Neural cell (in vitro differentiated cells): Measurements from ENCODE around the gene SPPL3. TPM values are rescaled to one million over a fixed set of nuclear protein-coding genes. Genes with fewer than 3 reads are reported as not detected.

Experiments
- H2AFZ ChIP-seq: fragments of 200-600, 300-800 bp; sonication (generic), shearing (Covaris generic); 2 replicates; pipeline ENCODE4 v1.6.0; 2014; ENCODE audit warnings: low read depth, mild to moderate bottlenecking, antibody characterized with exemption, low read length, moderate library complexity
- H3F3A ChIP-seq: fragments of 200-600 bp; shearing (Covaris generic); 2 replicates; pipeline ENCODE4 v1.6.1; 2016; ENCODE audit warnings: mild to moderate bottlenecking, moderate library complexity, mixed read lengths, antibody characterized with exemption, low read length; ENCODE audit not compliant: insufficient read depth, poor library complexity, severe bottlenecking
- H3K27ac ChIP-seq: fragments of 200-600, 300-800 bp; sonication (generic), shearing (Covaris generic); 2 replicates; pipeline ENCODE4 v1.5.1; 2014; ENCODE audit warnings: mild to moderate bottlenecking, low read length, moderate library complexity
- H3K27me3 ChIP-seq: fragments of 300-800, 200-600 bp; sonication (generic), shearing (Covaris generic); 2 replicates; pipeline ENCODE4 v1.6.0; 2014; ENCODE audit warnings: mild to moderate bottlenecking, low read depth, low read length, moderate library complexity; ENCODE audit not compliant: insufficient read depth
- H3K36me3 ChIP-seq: fragments of 300-800, 200-600 bp; sonication (generic), shearing (Covaris generic); 2 replicates; pipeline ENCODE4 v1.5.1; 2014; ENCODE audit warnings: mild to moderate bottlenecking, antibody characterized with exemption, low read length, moderate library complexity; ENCODE audit not compliant: insufficient read depth
- H3K4me2 ChIP-seq: fragments of 300-800, 200-600 bp; sonication (generic), shearing (Covaris generic); 2 replicates; pipeline ENCODE4 v1.6.0; 2014; ENCODE audit warnings: mild to moderate bottlenecking, low read length
- H3K4me3 ChIP-seq: fragments of 300-800, 200-600 bp; sonication (generic), shearing (Covaris generic); 2 replicates; pipeline ENCODE4 v1.5.1; 2014; ENCODE audit warnings: mild to moderate bottlenecking, low read length, moderate library complexity
- H3K79me2 ChIP-seq: fragments of 200-600 bp; shearing (Covaris generic); replicated peaks from 2 replicates; pipeline ENCODE4 v1.6.0; 2014; ENCODE audit warnings: mild to moderate bottlenecking, low read length, moderate library complexity; ENCODE audit not compliant: insufficient read depth
- H3K9ac ChIP-seq: fragments of 300-800, 200-600 bp; sonication (generic), shearing (Covaris generic); 2 replicates; pipeline ENCODE4 v1.6.1; 2016; ENCODE audit warnings: mild to moderate bottlenecking, low read length, mixed read lengths
- H3K9me2 ChIP-seq: fragments of 200-600 bp; shearing (Covaris generic); 2 replicates; pipeline ENCODE4 v1.6.1; 2016; ENCODE audit warnings: mild to moderate bottlenecking, low read length, mixed read lengths; ENCODE audit not compliant: insufficient read depth
- H3K9me3 ChIP-seq: fragments of 200-600, 300-800 bp; sonication (generic), shearing (Covaris generic); 2 replicates; pipeline ENCODE4 v1.6.1; 2016; ENCODE audit warnings: mild to moderate bottlenecking, mixed run types, low read length, moderate library complexity, mixed read lengths
- H4K20me1 ChIP-seq: fragments of 200-600 bp; shearing (Covaris generic); 2 replicates; pipeline ENCODE4 v1.6.1; 2016; ENCODE audit warnings: mild to moderate bottlenecking, mixed run types; ENCODE audit not compliant: insufficient read depth
- EP300 ChIP-seq: fragments of 450-650 bp; conservative IDR thresholded peaks from 2 replicates; pipeline ENCODE4 v1.6.1; 2014; ENCODE audit warnings: antibody characterized with exemption, mild to moderate bottlenecking, moderate library complexity; ENCODE audit not compliant: poor library complexity, severe bottlenecking
- EZH2 ChIP-seq: fragments of 200-600, 300-800 bp; shearing (Covaris generic), sonication (generic); IDR thresholded peaks from 2 replicates; pipeline ENCODE4 v1.6.1; 2014; ENCODE audit warnings: antibody characterized with exemption, low read length, borderline replicate concordance, mild to moderate bottlenecking; ENCODE audit not compliant: insufficient read depth, poor library complexity, severe bottlenecking
- MXI1 ChIP-seq: fragments of 450-650 bp; conservative IDR thresholded peaks from 2 replicates; pipeline ENCODE4 v1.6.1; 2014; ENCODE audit warnings: antibody characterized with exemption, mild to moderate bottlenecking; ENCODE audit not compliant: poor library complexity, severe bottlenecking
- POLR2AphosphoS5 ChIP-seq: IDR thresholded peaks from 2 replicates; pipeline ENCODE4 v1.6.1; 2012
- RAD21 ChIP-seq: fragments of 450-650 bp; conservative IDR thresholded peaks from 2 replicates; pipeline ENCODE4 v1.6.1; 2014; ENCODE audit warnings: antibody characterized with exemption, mild to moderate bottlenecking, moderate library complexity
- SMC3 ChIP-seq: fragments of 450-650 bp; conservative IDR thresholded peaks from 2 replicates; pipeline ENCODE4 v1.6.1; 2014; ENCODE audit warnings: antibody characterized with exemption, mild to moderate bottlenecking, moderate library complexity; ENCODE audit not compliant: poor library complexity
- TAF1 ChIP-seq: IDR thresholded peaks from 2 replicates; pipeline ENCODE4 v1.6.1; 2012; ENCODE audit warnings: low read depth
- polyA plus RNA-seq: library from polyadenylated mRNA; depleted of rRNA; stranded (reverse); fragments of >200 nt; gene quantifications from 2 replicates; pipeline ENCODE4 v1.2.3, GENCODE V29; 2014
- TF ChIP-seq, protein P1 (sequence below): fragments of 450-650 bp; IDR thresholded peaks from 2 replicates; pipeline ENCODE4 v1.5.1; 2014; ENCODE audit warnings: antibody characterized with exemption, mild to moderate bottlenecking, moderate library complexity; ENCODE audit not compliant: poor library complexity, severe bottlenecking
- TF ChIP-seq, protein P2 (sequence below): IDR thresholded peaks from 2 replicates; pipeline ENCODE4 v1.6.1; 2012; ENCODE audit warnings: borderline replicate concordance

SPPL3 gene
- polyA plus RNA-seq, 1 donor from 2014 or later: 21.3 TPM

DNA sequence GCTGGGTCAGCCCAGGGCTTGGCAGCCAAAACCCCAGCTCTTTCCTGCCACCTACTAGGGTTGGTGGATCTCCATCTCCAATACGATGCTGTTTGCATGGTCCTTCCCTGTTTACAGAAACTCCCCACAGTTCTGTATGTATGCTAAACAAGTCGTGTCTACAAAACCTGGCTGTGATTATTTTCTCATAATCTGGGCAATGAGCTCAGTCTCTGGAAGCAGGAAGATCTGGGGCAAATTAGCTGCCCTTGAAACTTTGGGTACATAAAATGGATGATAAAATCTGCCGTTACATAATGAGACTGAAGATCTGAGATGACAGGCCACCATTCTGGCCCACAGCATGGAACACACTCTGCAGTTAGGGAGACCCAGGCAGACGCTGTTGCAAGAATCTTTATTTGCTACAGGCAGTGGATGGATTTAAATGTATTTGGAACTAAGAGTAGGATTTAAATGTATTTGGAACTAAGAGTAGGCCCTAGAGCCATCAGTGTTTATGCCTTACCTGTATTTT, 146.9 kb downstream of the SPPL3 start:
- Histone ChIP-seq H4K20me1 (no peaks in the 10 kb centered on the region), H3K4me2 (no peak overlapping the region), H3K27ac (no peak overlapping the region), H3K9me2 (no peaks in the 10 kb centered on the region), H3K4me3 (no peak overlapping the region), H3K79me2 (no peaks in the 10 kb centered on the region), H3K9ac (no peak overlapping the region), H3F3A (no peaks in the 10 kb centered on the region), H2AFZ (no peak overlapping the region), H3K36me3 (no peaks in the 10 kb centered on the region), H3K27me3 (no peaks in the 10 kb centered on the region), H3K9me3 (no peaks in the 10 kb centered on the region)
- TF ChIP-seq, protein P1, sequence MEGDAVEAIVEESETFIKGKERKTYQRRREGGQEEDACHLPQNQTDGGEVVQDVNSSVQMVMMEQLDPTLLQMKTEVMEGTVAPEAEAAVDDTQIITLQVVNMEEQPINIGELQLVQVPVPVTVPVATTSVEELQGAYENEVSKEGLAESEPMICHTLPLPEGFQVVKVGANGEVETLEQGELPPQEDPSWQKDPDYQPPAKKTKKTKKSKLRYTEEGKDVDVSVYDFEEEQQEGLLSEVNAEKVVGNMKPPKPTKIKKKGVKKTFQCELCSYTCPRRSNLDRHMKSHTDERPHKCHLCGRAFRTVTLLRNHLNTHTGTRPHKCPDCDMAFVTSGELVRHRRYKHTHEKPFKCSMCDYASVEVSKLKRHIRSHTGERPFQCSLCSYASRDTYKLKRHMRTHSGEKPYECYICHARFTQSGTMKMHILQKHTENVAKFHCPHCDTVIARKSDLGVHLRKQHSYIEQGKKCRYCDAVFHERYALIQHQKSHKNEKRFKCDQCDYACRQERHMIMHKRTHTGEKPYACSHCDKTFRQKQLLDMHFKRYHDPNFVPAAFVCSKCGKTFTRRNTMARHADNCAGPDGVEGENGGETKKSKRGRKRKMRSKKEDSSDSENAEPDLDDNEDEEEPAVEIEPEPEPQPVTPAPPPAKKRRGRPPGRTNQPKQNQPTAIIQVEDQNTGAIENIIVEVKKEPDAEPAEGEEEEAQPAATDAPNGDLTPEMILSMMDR: no peak
- TF ChIP-seq MXI1: no peak
- no peak for TF ChIP-seq POLR2AphosphoS5
- TF ChIP-seq EP300: no peak
- TF ChIP-seq TAF1: no peak
- no peak for TF ChIP-seq RAD21
- TF ChIP-seq, protein P2, sequence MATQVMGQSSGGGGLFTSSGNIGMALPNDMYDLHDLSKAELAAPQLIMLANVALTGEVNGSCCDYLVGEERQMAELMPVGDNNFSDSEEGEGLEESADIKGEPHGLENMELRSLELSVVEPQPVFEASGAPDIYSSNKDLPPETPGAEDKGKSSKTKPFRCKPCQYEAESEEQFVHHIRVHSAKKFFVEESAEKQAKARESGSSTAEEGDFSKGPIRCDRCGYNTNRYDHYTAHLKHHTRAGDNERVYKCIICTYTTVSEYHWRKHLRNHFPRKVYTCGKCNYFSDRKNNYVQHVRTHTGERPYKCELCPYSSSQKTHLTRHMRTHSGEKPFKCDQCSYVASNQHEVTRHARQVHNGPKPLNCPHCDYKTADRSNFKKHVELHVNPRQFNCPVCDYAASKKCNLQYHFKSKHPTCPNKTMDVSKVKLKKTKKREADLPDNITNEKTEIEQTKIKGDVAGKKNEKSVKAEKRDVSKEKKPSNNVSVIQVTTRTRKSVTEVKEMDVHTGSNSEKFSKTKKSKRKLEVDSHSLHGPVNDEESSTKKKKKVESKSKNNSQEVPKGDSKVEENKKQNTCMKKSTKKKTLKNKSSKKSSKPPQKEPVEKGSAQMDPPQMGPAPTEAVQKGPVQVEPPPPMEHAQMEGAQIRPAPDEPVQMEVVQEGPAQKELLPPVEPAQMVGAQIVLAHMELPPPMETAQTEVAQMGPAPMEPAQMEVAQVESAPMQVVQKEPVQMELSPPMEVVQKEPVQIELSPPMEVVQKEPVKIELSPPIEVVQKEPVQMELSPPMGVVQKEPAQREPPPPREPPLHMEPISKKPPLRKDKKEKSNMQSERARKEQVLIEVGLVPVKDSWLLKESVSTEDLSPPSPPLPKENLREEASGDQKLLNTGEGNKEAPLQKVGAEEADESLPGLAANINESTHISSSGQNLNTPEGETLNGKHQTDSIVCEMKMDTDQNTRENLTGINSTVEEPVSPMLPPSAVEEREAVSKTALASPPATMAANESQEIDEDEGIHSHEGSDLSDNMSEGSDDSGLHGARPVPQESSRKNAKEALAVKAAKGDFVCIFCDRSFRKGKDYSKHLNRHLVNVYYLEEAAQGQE: no peak
- TF ChIP-seq SMC3: no peak
- no peak for TF ChIP-seq EZH2

DNA sequence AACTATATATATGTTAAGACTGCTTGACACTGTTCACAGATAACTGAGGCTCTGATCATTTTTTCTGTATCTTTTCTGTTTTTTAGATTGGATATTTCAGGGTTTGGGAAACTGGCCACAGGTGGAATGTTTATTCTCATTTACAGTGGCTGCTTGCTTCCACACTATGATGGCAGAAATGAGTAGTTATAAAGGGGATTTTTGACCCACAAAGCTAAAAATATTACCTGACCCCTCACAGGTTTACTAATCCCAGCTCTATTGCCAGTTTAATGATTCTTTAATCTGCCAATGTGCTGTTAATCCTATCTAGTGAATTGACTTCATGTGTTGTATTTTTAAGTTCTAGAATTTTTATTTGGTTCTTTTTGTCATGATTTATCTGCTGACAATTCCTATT, 148.9 kb downstream of the SPPL3 start:
- H3K4me3 ChIP-seq: no peak overlapping the region
- no peaks in the 10 kb centered on the region for H3K36me3 ChIP-seq
- H3K4me2 ChIP-seq: no peak overlapping the region
- H3F3A ChIP-seq: no peaks in the 10 kb centered on the region
- H3K9ac ChIP-seq: no peak overlapping the region
- H3K79me2 ChIP-seq: no peaks in the 10 kb centered on the region
- no peaks in the 10 kb centered on the region for H4K20me1 ChIP-seq
- H3K9me2 ChIP-seq: no peaks in the 10 kb centered on the region
- H3K9me3 ChIP-seq: no peaks in the 10 kb centered on the region
- no peak overlapping the region for H2AFZ ChIP-seq
- no peak overlapping the region for H3K27ac ChIP-seq
- H3K27me3 ChIP-seq: no peaks in the 10 kb centered on the region
- TF ChIP-seq, protein P1: no peak
- TF ChIP-seq TAF1 (no peak), SMC3 (no peak), POLR2AphosphoS5 (no peak), EP300 (no peak), EZH2 (no peak), MXI1 (no peak), RAD21 (no peak)
- TF ChIP-seq, protein P2: no peak
